ENCODE results near the gene PKD1.
"Not testable (repeated sequence)": the region's sequence is repeated elsewhere in the genome, so short reads cannot be mapped to it uniquely, and the experiment has no call there.

Gene PKD1

GRCh38 chr16:2122934-2123683 lies 12.6 kb downstream of the PKD1 start:
- not testable (repeated sequence) for DNase-seq

- no peak for DNase-seq
These were observed 13.3 kb downstream of the PKD1 start for GRCh38 chr16:2122429-2122828.

- DNase-seq: no peak
These were observed 13.8 kb downstream of the PKD1 start for GRCh38 chr16:2121853-2122252.

GRCh38 chr16:2121325-2121724 lies 14.4 kb downstream of the PKD1 start:
- not testable (repeated sequence) for DNase-seq

GRCh38 chr16:2117960-2118722 lies 17.6 kb downstream of the PKD1 start:
- DNase-seq: not testable (repeated sequence)

GRCh38 chr16:2117341-2117740 lies 18.4 kb downstream of the PKD1 start:
- not testable (repeated sequence) for DNase-seq

GRCh38 chr16:2116428-2116827 lies 19.3 kb downstream of the PKD1 start:
- not testable (repeated sequence) for DNase-seq

GRCh38 chr16:2115591-2115973 lies 20.1 kb downstream of the PKD1 start:
- DNase-seq: no peak

- not testable (repeated sequence) for DNase-seq
These were observed 20.7 kb downstream of the PKD1 start for GRCh38 chr16:2114885-2115590.

GRCh38 chr16:2114225-2114624 lies 21.5 kb downstream of the PKD1 start:
- DNase-seq: not testable (repeated sequence)

- DNase-seq: not testable (repeated sequence)
These were observed 23.1 kb downstream of the PKD1 start for GRCh38 chr16:2112539-2113106.

- not testable (repeated sequence) for DNase-seq
These were observed 24.0 kb downstream of the PKD1 start for GRCh38 chr16:2111412-2112335.

GRCh38 chr16:2111009-2111353 lies 24.7 kb downstream of the PKD1 start:
- not testable (repeated sequence) for DNase-seq

GRCh38 chr16:2110332-2111008 lies 25.2 kb downstream of the PKD1 start:
- DNase-seq: not testable (repeated sequence)

- not testable (repeated sequence) for DNase-seq
These were observed 25.8 kb downstream of the PKD1 start for GRCh38 chr16:2109872-2110271.

GRCh38 chr16:2109271-2109580 lies 26.5 kb downstream of the PKD1 start:
- not testable (repeated sequence) for DNase-seq

- DNase-seq: not testable (repeated sequence)
These were observed 27.0 kb downstream of the PKD1 start for GRCh38 chr16:2108446-2109270.

- not testable (repeated sequence) for DNase-seq
These were observed 27.9 kb downstream of the PKD1 start for GRCh38 chr16:2107791-2108125.

GRCh38 chr16:2107121-2107790 lies 28.4 kb downstream of the PKD1 start:
- not testable (repeated sequence) for DNase-seq

- DNase-seq: not testable (repeated sequence)
These were observed 29.5 kb downstream of the PKD1 start for GRCh38 chr16:2106211-2106610.

Data from NCI-H2029 (cell line).